Cerebellar cortex (tissue), 1 donor: ENCODE measurements around the gene TUNAR.

Source experiments
- DNase-seq: peaks from one replicate; pipeline ENCODE4 v3.0.0-alpha.2; 2015; ENCODE audit warnings: low spot score

The TUNAR gene

GRCh38 chr14:95872777-95873176, 3.9 kb upstream of the TUNAR start:
- no peak for DNase-seq

- no peak for DNase-seq
Observed at GRCh38 chr14:95875831-95876760, 536 bp upstream of the TUNAR start.

GRCh38 chr14:95877633-95878032, 1.0 kb downstream of the TUNAR start:
- DNase-seq: no peak

- DNase-seq: no peak
Observed at GRCh38 chr14:95884377-95884776, 7.7 kb downstream of the TUNAR start.

GRCh38 chr14:95885278-95885677, 8.6 kb downstream of the TUNAR start:
- DNase-seq: no peak

- peak; percentile 56 for DNase-seq
Observed at GRCh38 chr14:95885866-95886265, 9.2 kb downstream of the TUNAR start.

- DNase-seq: peak; percentile 31
Observed at GRCh38 chr14:95886366-95887056, 9.9 kb downstream of the TUNAR start.

- DNase-seq: no peak
Observed at GRCh38 chr14:95887351-95887750, 10.7 kb downstream of the TUNAR start.

- no peak for DNase-seq
Observed at GRCh38 chr14:95889236-95889979, 12.8 kb downstream of the TUNAR start.

- DNase-seq: no peak
Observed at GRCh38 chr14:95891742-95892141, 15.1 kb downstream of the TUNAR start.

GRCh38 chr14:95892142-95892541, 15.5 kb downstream of the TUNAR start:
- no peak for DNase-seq

- peak; percentile 7 for DNase-seq
Observed at GRCh38 chr14:95895720-95896119, 19.1 kb downstream of the TUNAR start.

- DNase-seq: no peak
Observed at GRCh38 chr14:95896498-95897135, 20.0 kb downstream of the TUNAR start.

- DNase-seq: no peak
Observed at GRCh38 chr14:95897280-95897679, 20.6 kb downstream of the TUNAR start.

- DNase-seq: peak; percentile 16
Observed at GRCh38 chr14:95901054-95901453, 24.4 kb downstream of the TUNAR start.

- DNase-seq: no peak
Observed at GRCh38 chr14:95902273-95902826, 25.7 kb downstream of the TUNAR start.

GRCh38 chr14:95903165-95903564, 26.5 kb downstream of the TUNAR start:
- no peak for DNase-seq

- no peak for DNase-seq
Observed at GRCh38 chr14:95903616-95904107, 27.0 kb downstream of the TUNAR start.

- no peak for DNase-seq
Observed at GRCh38 chr14:95906591-95906990, 30.0 kb downstream of the TUNAR start.

- DNase-seq: no peak
Observed at GRCh38 chr14:95910628-95911027, 34.0 kb downstream of the TUNAR start.

GRCh38 chr14:95911456-95911855, 34.8 kb downstream of the TUNAR start:
- DNase-seq: no peak

- DNase-seq: no peak
Observed at GRCh38 chr14:95915330-95915729, 38.7 kb downstream of the TUNAR start.
